HCT116 (cell line): ENCODE measurements around the gene ROR2. TPM values are rescaled to one million over a fixed set of nuclear protein-coding genes. Genes with fewer than 3 reads are reported as not detected.

Experiments
- ATAC-seq: fragments of 200-7000 bp; cut with Tn5 transposase; 2 replicates; pipeline ENCODE4 v1.9.1; 2020; ENCODE audit warnings: mild to moderate bottlenecking, moderate library complexity
- BruUV-seq: library from RNA; stranded (reverse); fragments of 400-500 nt; replicated peaks from 2 replicates; lab custom pipeline; 2021; lab: Mats Ljungman, UMichigan
- CTCF ChIA-PET: fragments of 300-600 bp; sonication (Branson Sonifier 250); formaldehyde crosslinking; loops from one replicate; lab custom pipeline; 2021; ENCODE audit warnings: antibody characterized with exemption; lab: Charles Lee
- POLR2A ChIA-PET: fragments of 300-600, 350-600 bp; sonication (Branson Sonifier 250); formaldehyde crosslinking; loops from one replicate; lab custom pipeline; 2021; ENCODE audit warnings: antibody characterized with exemption; lab: Charles Lee
- RAD21 ChIA-PET, 2 experiments: fragments of 300-600 bp; sonication (Branson Sonifier 250); formaldehyde crosslinking; loops; one replicate each; lab custom pipeline; 2023; ENCODE audit warnings: low total read pairs in 2 of 2; ENCODE audit not compliant: uncharacterized antibody in 2 of 2, unreplicated experiment in 2 of 2, low non-redundant PET in 1 of 2; lab: Charles Lee
- DNase-seq: peaks from one replicate; pipeline ENCODE4 v3.0.0-alpha.2; 2010; ENCODE audit warnings: low read depth, low spot score
- H2AFZ ChIP-seq: fragments of 200-600 bp; shearing (Covaris generic), sonication (generic); 2 replicates; pipeline ENCODE4 v1.6.1; 2017; ENCODE audit warnings: low read depth, mixed run types, mixed read lengths, antibody characterized with exemption, low read length; ENCODE audit not compliant: poor library complexity, severe bottlenecking
- H3K27ac ChIP-seq: 2 replicates; pipeline ENCODE4 v1.5.1; 2012; ENCODE audit warnings: low read depth, low read length
- H3K27me3 ChIP-seq: fragments of 200-600 bp; sonication (generic); 2 replicates; pipeline ENCODE4 v1.6.1; 2016; ENCODE audit warnings: mixed run types, low read length, mixed read lengths; ENCODE audit not compliant: insufficient read depth
- H3K36me3 ChIP-seq, 2 experiments: fragments of 200-500 bp in 1 of 2; fragments of 200-600 bp in 1 of 2; sonication (Bioruptor generic) in 1 of 2; sonication (generic) in 1 of 2; 2 replicates each; pipeline versions ENCODE4 v1.5.1 to v1.6.1; 2014 to 2016; ENCODE audit warnings: low read length in 2 of 2, inconsistent platforms in 1 of 2, mixed read lengths in 1 of 2, mixed run types in 1 of 2; ENCODE audit not compliant: insufficient read depth in 2 of 2, control insufficient read depth in 1 of 2
- H3K4me1 ChIP-seq, 2 experiments: fragments of 200-600 bp in 1 of 2; sonication (generic) in 1 of 2; 2 replicates each; pipeline versions ENCODE4 v1.5.1 to v1.6.1; 2012 to 2017; ENCODE audit warnings: low read length in 2 of 2, inconsistent platforms in 1 of 2, mild to moderate bottlenecking in 1 of 2, mixed read lengths in 1 of 2, mixed run types in 1 of 2, moderate library complexity in 1 of 2; ENCODE audit not compliant: insufficient read depth in 2 of 2, control insufficient read depth in 1 of 2
- H3K4me2 ChIP-seq: fragments of 200-600 bp; sonication (generic); 2 replicates; pipeline ENCODE4 v1.6.1; 2017; ENCODE audit warnings: mixed run types, low read length, mixed read lengths
- H3K4me3 ChIP-seq, 2 experiments: fragments of 200-600 bp in 1 of 2; sonication (generic) in 1 of 2; replicated peaks in 1 of 2; 2 replicates each; pipeline ENCODE4 v1.5.1; 2011 to 2016; ENCODE audit warnings: low read length in 2 of 2, control low read depth in 1 of 2, low read depth in 1 of 2, mild to moderate bottlenecking in 1 of 2, mixed read lengths in 1 of 2, mixed run types in 1 of 2
- H3K79me2 ChIP-seq: fragments of 200-600 bp; sonication (generic); 2 replicates; pipeline ENCODE4 v1.6.1; 2017; ENCODE audit warnings: mild to moderate bottlenecking, mixed run types, low read length, moderate library complexity, mixed read lengths; ENCODE audit not compliant: insufficient read depth
- H3K9ac ChIP-seq: fragments of 200-600 bp; sonication (generic); 2 replicates; pipeline ENCODE4 v1.6.1; 2016; ENCODE audit warnings: low read length, mixed read lengths
- H3K9me2 ChIP-seq: fragments of 200-600 bp; sonication (generic), shearing (Covaris generic); 2 replicates; pipeline ENCODE4 v1.6.1; 2017; ENCODE audit warnings: mixed run types, mild to moderate bottlenecking, moderate library complexity; ENCODE audit not compliant: insufficient read depth
- H3K9me3 ChIP-seq, 2 experiments: fragments of 200-500 bp in 1 of 2; fragments of 200-600 bp in 1 of 2; sonication (Bioruptor generic) in 1 of 2; sonication (generic) in 1 of 2; 2 replicates each; pipeline ENCODE4 v1.6.1; 2014 to 2017; ENCODE audit warnings: low read length in 2 of 2, mixed read lengths in 2 of 2, inconsistent platforms in 1 of 2, low read depth in 1 of 2, mild to moderate bottlenecking in 1 of 2, mixed run types in 1 of 2, moderate library complexity in 1 of 2; ENCODE audit not compliant: control insufficient read depth in 1 of 2, insufficient read depth in 1 of 2
- H4K20me1 ChIP-seq: fragments of 200-600 bp; sonication (generic), shearing (Covaris generic); 2 replicates; pipeline ENCODE4 v1.6.1; 2017; ENCODE audit warnings: mixed run types, mild to moderate bottlenecking, moderate library complexity; ENCODE audit not compliant: insufficient read depth
- EZH2 ChIP-seq: fragments of 200-600 bp; sonication (generic); IDR thresholded peaks from 2 replicates; pipeline ENCODE4 v1.6.1; 2017; ENCODE audit warnings: antibody characterized with exemption, mixed run types
- EZH2phosphoT487 ChIP-seq: fragments of 200-600 bp; IDR thresholded peaks from 2 replicates; pipeline ENCODE4 v1.6.1; 2018; ENCODE audit warnings: antibody characterized with exemption, borderline replicate concordance
- FOSL1 ChIP-seq: IDR thresholded peaks from 2 replicates; pipeline ENCODE4 v1.6.1; 2012; ENCODE audit warnings: low read depth
- MAX ChIP-seq: IDR thresholded peaks from 2 replicates; pipeline ENCODE4 v1.6.1; 2012
- REST ChIP-seq: IDR thresholded peaks from 2 replicates; pipeline ENCODE4 v1.6.1; 2012; ENCODE audit warnings: low read depth
- SIN3A ChIP-seq: IDR thresholded peaks from 2 replicates; pipeline ENCODE4 v1.6.1; 2012; ENCODE audit warnings: low read depth
- YY1 ChIP-seq: IDR thresholded peaks from 2 replicates; pipeline ENCODE4 v1.6.1; 2011; ENCODE audit warnings: low read length, low read depth, moderate library complexity, mild to moderate bottlenecking; ENCODE audit not compliant: insufficient replicate concordance; ENCODE audit errors: extremely low read depth
- intact Hi-C: fragments of 100-400 bp; cut with micrococcal nuclease; formaldehyde crosslinking; loops from 2 replicates; pipeline ENCODE4 v1.10.0; 2022
- total RNA-seq: library from RNA; stranded (reverse); gene quantifications from one replicate; pipeline ENCODE4 v1.2.1, GENCODE V29; 2021; ENCODE audit not compliant: unreplicated experiment

The ROR2 gene
- total RNA-seq, 1 experiment from 2014 or later: 15.7 TPM

- H3K4me3 ChIP-seq: no peak overlapping the region
- H3K4me1 ChIP-seq: peaks cover 0 to 1% of the 10 kb centered on the region in 2 experiments; a peak in 2 of 4 replicates
Observed at GRCh38 chr9:91820126-91820750, 129.8 kb downstream of the ROR2 start.

More at GRCh38 chr9:91820126-91820750, 129.8 kb downstream of the ROR2 start:
- H3K9me3 ChIP-seq: no peaks in the 10 kb centered on the region
- H3K27ac ChIP-seq: no peak overlapping the region
- no TSS peak for BruUV-seq
- H3K9me2 ChIP-seq: no peaks in the 10 kb centered on the region
- H4K20me1 ChIP-seq: no peaks in the 10 kb centered on the region
- no peak overlapping the region for H2AFZ ChIP-seq
- POLR2A ChIA-PET: no interaction called here
- H3K79me2 ChIP-seq: no peaks in the 10 kb centered on the region
- no peak for TF ChIP-seq EZH2
- no peak for TF ChIP-seq EZH2phosphoT487
- no peak for TF ChIP-seq FOSL1
- TF ChIP-seq MAX: no peak
- no peak for TF ChIP-seq SIN3A
- no peak for TF ChIP-seq YY1
- TF ChIP-seq REST: no peak
- TF ChIP-seq, all 23 proteins: peak for 0
- RAD21 ChIA-PET: no interaction called here
- H3K27me3 ChIP-seq: no peaks in the 10 kb centered on the region
- DNase-seq: no peak
- H3K9ac ChIP-seq: no peak overlapping the region
- intact Hi-C loops: no loop called here
- H3K4me2 ChIP-seq: no peak overlapping the region
- ATAC-seq: no peak
- no peaks in the 10 kb centered on the region for H3K36me3 ChIP-seq
- CTCF ChIA-PET: no interaction called here
